SK-N-DZ (cell line): ENCODE results near the gene HOXB8.

ENCODE experiments used
- DNase-seq: peaks from one replicate; pipeline ENCODE4 v3.0.0-alpha.2; 2015; ENCODE audit warnings: low spot score

The HOXB8 gene

GRCh38 chr17:48583708-48584222 is 31.3 kb downstream of the HOXB8 start:
- no peak for DNase-seq

GRCh38 chr17:48582750-48583069 is 32.4 kb downstream of the HOXB8 start:
- DNase-seq = no peak

- DNase-seq = no peak
These were observed 35.1 kb downstream of the HOXB8 start for GRCh38 chr17:48579760-48580554.

- DNase-seq = no peak
These were observed 35.7 kb downstream of the HOXB8 start for GRCh38 chr17:48579471-48579759.

- no peak for DNase-seq
These were observed 36.2 kb downstream of the HOXB8 start for GRCh38 chr17:48578616-48579470.

GRCh38 chr17:48577946-48578615 is 37.0 kb downstream of the HOXB8 start, which contains the start of gene HOXB4:
Gene HOXB4, minus strand, starts transcription at chr17:48578350. Its CDS starts 31 bp downstream, at chr17:48578319.
- DNase-seq = no peak

GRCh38 chr17:48577330-48577945 is 37.7 kb downstream of the HOXB8 start:
- DNase-seq = no peak

- DNase-seq = no peak
These were observed 38.4 kb downstream of the HOXB8 start for GRCh38 chr17:48576479-48577309.

- no peak for DNase-seq
These were observed 39.2 kb downstream of the HOXB8 start for GRCh38 chr17:48575673-48576478.

GRCh38 chr17:48575066-48575582 is 40.0 kb downstream of the HOXB8 start:
- DNase-seq = no peak

- DNase-seq = no peak
These were observed 40.5 kb downstream of the HOXB8 start for GRCh38 chr17:48574505-48575065.

GRCh38 chr17:48571826-48572417 is 43.2 kb downstream of the HOXB8 start:
- no peak for DNase-seq

- no peak for DNase-seq
These were observed 43.9 kb downstream of the HOXB8 start for GRCh38 chr17:48571024-48571818.

- no peak for DNase-seq
These were observed 44.6 kb downstream of the HOXB8 start for GRCh38 chr17:48570325-48571023.

- no peak for DNase-seq
These were observed 45.3 kb downstream of the HOXB8 start for GRCh38 chr17:48569674-48570324.

- DNase-seq = no peak
These were observed 45.9 kb downstream of the HOXB8 start for GRCh38 chr17:48569240-48569582.
